ENCODE measurements around the gene DGKZ.

Gene DGKZ

DNA sequence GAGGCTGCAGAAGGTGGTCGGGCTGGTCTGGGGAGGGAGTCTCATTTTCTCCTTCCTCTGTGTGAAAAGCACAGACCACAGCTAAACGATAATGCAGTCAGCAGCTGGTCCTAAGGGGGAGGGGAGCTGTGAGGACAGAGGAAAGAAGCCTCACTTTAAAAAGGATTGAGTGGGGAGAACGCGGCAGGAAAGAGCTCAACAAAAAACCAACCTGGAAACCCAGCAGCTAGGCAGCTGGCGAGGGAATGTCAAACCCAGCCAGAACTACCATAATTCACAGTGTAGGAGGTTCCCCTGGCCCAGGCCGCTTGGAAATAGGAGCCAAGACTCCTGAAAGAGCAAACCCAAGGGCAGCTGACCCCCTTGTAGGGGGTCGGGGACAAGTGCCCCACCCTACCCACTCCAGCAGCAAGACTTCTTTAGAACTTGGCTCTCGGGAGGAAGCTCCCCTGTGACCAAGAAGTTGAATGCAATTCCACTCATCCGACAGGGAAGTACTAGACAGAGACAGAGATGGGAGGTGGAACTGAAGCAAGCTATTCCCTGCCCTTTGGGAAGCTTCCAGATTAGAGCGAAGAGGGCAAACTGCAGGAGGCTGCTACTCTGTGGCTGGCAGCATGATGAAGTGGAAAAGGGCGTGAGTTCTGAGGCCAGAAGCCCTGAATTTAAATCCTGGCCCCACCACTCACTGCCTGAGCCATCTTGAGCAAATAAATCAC is 16.5 kb upstream of the DGKZ start:
- DNase-seq (ENCODE audit: low read depth in 1 of 2, low spot score in 1 of 2), result no peak

GRCh38 chr11:46331282-46331984 is 15.8 kb upstream of the DGKZ start:
- no peak overlapping the region for H3K27ac ChIP-seq (replicated peaks)
- no peak for DNase-seq (ENCODE audit: low read depth in 1 of 2, low spot score in 1 of 2)
- H3K4me3 ChIP-seq (replicated peaks; ENCODE audit: insufficient read depth, low read length), result no peak overlapping the region
- H3K27me3 ChIP-seq (ENCODE audit: insufficient read depth, poor library complexity, severe bottlenecking), result no peaks in the 10 kb centered on the region
- TF ChIP-seq REST (IDR thresholded peaks at IDR 0.05; ENCODE audit: insufficient replicate concordance, low read depth) (no peak), SPI1 (IDR thresholded peaks at IDR 0.05; ENCODE audit: borderline replicate concordance, low read depth) (peak; percentile 14; the same call in 1 of the 2 replicates), GABPA (IDR thresholded peaks at IDR 0.05; ENCODE audit: low read depth) (no peak)
- TF ChIP-seq, protein P1, sequence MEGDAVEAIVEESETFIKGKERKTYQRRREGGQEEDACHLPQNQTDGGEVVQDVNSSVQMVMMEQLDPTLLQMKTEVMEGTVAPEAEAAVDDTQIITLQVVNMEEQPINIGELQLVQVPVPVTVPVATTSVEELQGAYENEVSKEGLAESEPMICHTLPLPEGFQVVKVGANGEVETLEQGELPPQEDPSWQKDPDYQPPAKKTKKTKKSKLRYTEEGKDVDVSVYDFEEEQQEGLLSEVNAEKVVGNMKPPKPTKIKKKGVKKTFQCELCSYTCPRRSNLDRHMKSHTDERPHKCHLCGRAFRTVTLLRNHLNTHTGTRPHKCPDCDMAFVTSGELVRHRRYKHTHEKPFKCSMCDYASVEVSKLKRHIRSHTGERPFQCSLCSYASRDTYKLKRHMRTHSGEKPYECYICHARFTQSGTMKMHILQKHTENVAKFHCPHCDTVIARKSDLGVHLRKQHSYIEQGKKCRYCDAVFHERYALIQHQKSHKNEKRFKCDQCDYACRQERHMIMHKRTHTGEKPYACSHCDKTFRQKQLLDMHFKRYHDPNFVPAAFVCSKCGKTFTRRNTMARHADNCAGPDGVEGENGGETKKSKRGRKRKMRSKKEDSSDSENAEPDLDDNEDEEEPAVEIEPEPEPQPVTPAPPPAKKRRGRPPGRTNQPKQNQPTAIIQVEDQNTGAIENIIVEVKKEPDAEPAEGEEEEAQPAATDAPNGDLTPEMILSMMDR (IDR thresholded peaks at IDR 0.05; ENCODE audit: insufficient read depth, low read length), result no peak

More for the DNA sequence above, 16.5 kb upstream of the DGKZ start:
- H3K27ac ChIP-seq (replicated peaks), result no peak overlapping the region
- H3K27me3 ChIP-seq (ENCODE audit: insufficient read depth, poor library complexity, severe bottlenecking), result no peaks in the 10 kb centered on the region
- H3K4me3 ChIP-seq (replicated peaks; ENCODE audit: insufficient read depth, low read length), result no peak overlapping the region
- no peak for TF ChIP-seq GABPA (IDR thresholded peaks at IDR 0.05; ENCODE audit: low read depth)
- no peak for TF ChIP-seq REST (IDR thresholded peaks at IDR 0.05; ENCODE audit: insufficient replicate concordance, low read depth)
- no peak for TF ChIP-seq SPI1 (IDR thresholded peaks at IDR 0.05; ENCODE audit: borderline replicate concordance, low read depth)
- TF ChIP-seq POLR2AphosphoS5 (IDR thresholded peaks at IDR 0.05; ENCODE audit: low read depth), result 0 out of 2 replicates have a peak, but pooled peaks have one; percentile 8
- TF ChIP-seq, protein P1 (IDR thresholded peaks at IDR 0.05; ENCODE audit: insufficient read depth, low read length), result no peak

GRCh38 chr11:46332093-46332567 is 15.1 kb upstream of the DGKZ start:
- no peak overlapping the region for H3K4me3 ChIP-seq (replicated peaks; ENCODE audit: insufficient read depth, low read length)
- H3K27ac ChIP-seq (replicated peaks), result no peak overlapping the region
- TF ChIP-seq REST (IDR thresholded peaks at IDR 0.05; ENCODE audit: insufficient replicate concordance, low read depth), result no peak
- TF ChIP-seq, protein P1 (IDR thresholded peaks at IDR 0.05; ENCODE audit: insufficient read depth, low read length), result no peak
- no peak for DNase-seq (ENCODE audit: low read depth in 1 of 2, low spot score in 1 of 2)
- no peaks in the 10 kb centered on the region for H3K27me3 ChIP-seq (ENCODE audit: insufficient read depth, poor library complexity, severe bottlenecking)

All from HL-60 (cell line).